C4-2B (cell line): ENCODE measurements around the gene PHF5A.

Experiments
- CTCF ChIP-seq: fragments of 450-650 bp; conservative IDR thresholded peaks from 2 replicates; pipeline ENCODE4 v1.5.1; 2017; ENCODE audit warnings: mild to moderate bottlenecking
- ZFX ChIP-seq: fragments of 450-650 bp; IDR thresholded peaks from 2 replicates; pipeline ENCODE4 v1.6.1; 2017

DNA sequence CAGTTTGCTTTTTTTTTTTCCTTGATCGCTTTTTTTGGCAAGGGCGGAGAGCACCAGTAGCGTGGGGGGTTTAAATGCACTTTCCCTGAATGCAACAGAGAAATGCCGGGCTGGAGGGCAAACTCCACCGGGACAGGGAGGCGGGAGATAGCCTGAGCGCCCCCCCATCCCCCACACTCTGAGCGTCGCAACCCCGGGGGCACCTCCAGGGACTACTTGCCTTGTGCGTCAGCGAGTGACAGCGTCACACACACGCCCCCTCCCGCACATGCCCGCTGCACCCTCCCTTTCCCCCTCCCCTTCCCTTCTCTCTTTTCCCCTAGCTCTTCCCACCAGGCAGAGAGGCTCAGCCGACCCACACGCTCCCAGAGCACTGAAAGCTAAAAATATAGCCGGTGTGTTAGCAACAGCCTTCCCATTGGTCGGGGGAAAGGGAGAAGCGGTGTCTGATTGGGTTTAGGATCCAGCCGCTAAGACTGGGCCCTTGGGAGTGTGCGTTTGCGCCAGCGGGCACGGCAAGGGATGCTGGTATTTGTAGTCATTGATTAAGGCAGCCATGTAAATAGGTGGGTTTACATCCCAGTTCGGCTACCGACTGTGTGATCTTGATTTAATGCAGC is 20.2 kb downstream of the PHF5A start:
- TF ChIP-seq CTCF (no peak), ZFX (no peak)
